HG02943 (cell line): Measurements from ENCODE around the gene SH3BP5.

ENCODE experiments used
- ATAC-seq: cut with Tn5 transposase; IDR thresholded peaks from one replicate; pipeline ENCODE4 v1.9.1; 2021; ENCODE audit warnings: mild to moderate bottlenecking, low read depth, moderate library complexity; ENCODE audit not compliant: unreplicated experiment

Gene SH3BP5

DNA sequence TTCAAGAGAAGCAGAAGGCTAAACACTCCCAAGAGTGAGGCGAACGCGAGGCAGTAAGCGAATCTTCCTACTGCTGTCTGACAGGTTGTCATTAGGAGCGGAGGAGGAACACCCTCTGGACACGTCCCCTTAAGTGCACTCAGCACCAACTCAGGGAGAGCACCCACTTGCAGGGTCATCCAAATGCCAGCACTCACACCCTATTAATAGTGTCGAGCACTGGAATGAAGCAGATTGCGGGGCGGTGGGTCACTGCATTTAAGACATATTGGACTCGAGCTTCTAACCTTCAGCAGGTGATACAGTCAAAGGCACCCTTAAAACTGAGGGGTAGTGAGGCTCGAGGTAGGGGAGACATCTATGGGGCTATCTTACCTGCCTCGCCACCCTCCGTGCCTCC, 28.7 kb downstream of the SH3BP5 start:
- ATAC-seq, result no peak

DNA sequence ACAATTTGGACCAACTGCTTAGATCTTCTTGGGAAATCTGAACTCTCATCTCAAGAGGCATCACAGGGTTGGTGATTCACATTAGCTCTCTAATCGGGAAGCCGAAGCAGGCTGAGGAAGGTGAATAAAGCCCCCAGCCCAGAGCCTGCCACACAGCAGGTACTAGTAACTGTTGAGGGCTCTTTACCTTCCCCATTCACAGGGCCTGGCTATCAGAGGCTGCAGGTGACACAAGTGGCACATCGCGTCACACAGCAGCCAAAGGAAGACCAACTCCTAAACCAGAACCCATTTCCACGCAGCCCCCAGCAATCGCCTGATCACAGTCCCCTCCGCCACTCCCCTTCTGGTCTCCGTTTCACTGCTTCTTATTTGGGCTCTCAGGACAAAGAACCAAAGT, 29.2 kb downstream of the SH3BP5 start:
- no peak for ATAC-seq

DNA sequence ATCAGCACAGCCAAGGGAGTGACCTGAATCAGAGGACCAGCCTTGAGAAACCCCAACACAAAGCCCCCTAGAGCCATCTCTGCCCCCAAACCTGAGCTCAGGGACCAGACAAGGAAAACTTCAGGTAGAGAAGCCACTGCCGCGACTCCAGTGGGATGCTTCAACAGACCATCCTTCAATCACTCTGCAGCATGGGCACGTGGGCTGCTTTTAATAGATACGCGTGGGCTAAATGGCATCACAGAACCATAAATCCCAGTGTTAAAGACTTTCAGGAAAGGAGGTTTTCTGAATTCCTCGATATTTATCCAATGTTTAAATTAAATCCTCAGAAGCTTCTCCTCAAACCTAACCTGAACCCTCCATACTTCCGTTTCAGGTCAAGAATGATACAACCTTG, 30.6 kb downstream of the SH3BP5 start:
- no peak for ATAC-seq

DNA sequence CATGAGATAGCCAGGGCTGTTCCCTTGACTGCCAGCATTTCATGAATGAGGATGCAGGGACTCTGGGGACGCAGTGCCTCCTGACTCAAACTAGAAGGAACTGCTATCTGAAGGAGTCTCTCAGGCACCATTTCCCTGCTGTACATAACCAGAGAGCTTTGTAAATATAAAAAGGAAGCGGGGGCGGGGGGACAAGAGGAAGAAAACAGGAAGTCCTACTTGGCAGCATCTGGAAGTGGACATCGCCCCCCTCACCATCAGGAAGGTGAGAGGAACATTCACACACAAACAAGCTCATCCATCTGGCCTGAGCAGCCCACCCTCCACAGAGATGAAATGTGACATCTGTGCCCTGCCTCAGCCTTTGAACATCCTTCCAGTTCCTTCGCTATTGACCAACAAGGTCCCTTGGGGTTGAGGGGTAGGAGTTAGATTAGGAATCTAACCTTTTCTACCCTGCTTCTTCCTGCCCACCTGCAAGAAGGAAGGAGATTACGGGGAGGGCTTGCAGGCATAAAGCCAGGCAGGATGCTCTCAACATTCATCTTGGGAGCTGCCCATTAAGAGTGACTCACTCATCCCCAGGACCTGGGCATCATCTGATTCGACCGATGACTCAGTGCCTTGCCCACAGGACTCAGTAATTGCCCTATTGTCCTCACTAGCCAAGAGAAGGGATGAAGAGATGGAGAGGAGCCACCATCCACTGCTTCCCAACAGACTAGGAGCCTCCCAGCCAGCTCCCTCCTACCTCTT, 31.9 kb downstream of the SH3BP5 start:
- ATAC-seq, result no peak

DNA sequence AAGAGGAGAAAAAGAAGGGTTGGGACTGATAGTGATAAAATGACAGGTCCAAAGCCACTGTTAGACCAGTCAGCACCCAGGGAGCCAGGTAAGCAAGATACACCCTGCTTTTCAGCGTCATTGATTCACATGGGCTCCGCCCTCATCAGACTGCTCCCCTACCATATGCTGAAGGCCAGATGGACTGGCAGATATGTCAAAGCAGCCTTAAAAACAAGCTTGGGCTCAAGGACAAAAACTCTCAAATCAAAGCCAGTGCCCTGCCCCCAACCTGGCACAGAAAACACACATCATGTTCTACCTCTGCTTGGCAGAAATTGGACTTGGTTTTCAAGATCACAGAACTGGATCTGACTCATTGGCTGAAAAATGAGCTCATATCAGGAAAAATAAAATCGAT, 33.4 kb downstream of the SH3BP5 start:
- ATAC-seq, result no peak

DNA sequence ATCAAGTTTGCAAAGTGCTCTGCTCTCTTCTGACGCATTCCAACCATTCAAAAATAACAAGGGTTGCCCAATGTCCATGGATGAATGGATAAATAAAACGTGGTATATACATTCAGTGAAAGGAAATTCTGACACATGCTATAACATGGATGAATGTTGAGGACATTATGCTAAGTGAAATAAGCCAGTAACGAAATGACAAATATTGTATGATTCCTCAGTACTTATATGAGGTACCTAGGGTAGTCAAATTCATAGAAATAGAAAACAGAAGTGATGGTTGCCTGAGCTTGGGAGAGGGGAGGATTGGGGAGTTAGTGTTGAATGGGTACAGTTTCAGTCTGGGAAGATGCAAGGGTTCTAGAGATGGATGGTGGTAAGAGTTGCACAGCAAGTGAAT, 33.9 kb downstream of the SH3BP5 start:
- ATAC-seq, result no peak

DNA sequence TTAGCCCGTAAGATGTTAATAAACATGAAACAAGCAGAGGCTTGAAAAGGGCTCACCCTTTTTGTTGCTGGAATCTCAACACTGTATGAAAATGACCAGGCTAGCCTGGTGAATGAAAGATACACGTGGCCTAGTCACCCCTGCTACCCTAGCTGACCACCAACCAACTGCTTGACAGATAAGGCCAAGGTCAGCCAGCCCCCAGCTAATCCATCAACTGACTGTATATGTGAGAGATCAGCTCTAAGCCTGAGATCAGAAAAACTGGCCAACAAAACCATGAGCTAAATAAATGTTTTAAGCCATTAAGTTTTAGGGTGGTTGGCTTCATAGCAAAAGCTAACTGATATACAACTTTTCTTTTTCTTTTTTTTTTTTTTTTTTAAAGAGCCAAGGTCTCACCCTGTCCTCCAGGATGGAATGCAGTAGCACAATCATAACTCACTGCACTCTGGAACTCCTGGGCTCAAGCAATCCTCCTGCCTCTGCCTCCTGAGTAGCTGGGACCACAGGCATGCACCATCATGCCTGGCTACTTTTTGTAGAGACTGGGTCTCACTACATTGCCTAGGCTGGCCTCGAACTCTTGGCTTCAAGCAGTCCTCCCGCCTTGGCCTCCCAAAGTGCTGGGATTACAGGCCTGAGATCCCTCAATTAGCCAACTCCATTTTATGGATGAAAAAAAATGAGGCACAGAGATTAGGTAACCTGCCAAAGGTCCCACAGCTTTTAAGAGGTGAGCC, 34.6 kb downstream of the SH3BP5 start:
- no peak for ATAC-seq

DNA sequence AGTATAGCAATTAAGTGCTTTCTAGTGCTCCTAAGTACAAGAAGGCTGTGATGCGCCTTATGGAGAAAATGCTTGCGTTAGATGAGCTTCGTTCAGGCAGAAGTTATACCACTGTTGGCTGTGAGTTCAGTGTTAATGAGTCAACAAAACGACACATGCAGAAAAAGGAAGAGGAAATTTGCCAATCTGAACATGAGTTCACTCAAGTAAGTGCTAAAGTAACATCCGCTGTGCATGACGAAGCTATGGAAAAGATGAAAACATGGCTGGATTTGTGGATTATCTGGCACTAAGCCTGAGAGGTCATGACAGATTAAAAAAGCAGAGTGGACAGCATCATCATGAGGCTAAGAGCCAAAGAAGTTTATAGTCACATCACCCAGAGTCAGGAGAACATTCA, 36.9 kb downstream of the SH3BP5 start:
- ATAC-seq, result no peak

DNA sequence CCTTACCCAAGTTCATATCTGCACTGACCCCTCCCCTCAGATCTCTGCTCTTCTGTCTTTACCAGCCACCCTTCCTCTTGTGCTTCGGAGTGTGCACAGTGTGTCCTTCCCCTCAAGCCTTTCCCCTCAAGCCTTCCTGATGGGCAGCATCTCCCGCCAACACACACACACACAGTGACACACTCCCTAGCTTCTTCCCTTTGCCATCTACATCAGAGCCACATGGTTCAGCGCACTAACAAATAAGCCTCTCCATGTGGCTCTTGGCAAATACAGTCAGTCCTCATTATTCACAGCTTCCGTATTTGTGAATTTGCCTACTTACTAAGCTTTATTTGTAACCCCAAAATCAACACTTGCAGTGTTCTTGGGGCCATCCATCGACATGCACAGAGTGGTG, 37.5 kb downstream of the SH3BP5 start:
- ATAC-seq, result no peak

DNA sequence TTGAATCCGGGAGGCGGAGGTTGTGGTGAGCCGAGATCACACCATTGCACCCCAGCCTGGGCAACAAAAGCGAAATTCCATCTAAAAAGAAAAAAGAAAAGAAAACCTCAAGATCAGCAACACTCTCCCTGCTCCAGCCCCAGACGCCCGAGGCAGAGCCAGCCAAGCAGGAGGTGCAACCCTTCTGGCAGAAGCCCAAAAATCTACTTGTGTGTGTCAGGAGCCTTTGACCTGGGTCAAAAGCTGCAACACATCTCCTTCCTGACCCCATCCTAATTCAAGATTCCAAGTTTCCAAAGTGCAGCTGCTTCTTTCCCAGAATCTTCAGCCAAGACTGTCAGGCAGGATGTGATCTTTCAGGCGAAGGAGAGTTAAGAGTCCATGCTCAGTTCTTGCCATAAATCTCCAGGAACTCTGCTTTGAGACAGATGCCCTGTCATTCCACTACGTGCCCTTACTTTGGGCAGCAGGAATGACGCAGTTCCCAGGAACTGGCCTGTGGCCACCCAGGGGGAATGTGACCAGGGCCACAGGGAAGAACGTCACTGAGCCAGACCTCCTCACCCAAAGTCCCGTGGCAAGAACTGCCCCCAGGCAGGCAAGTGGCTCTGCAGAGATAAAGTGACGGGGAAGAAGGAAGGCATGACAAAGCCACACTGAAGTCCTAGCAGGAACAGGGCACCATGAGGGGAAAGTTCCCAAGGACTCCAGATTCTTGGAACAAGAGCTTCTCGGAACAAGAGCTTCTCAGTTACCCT, 39.4 kb downstream of the SH3BP5 start:
- no peak for ATAC-seq

DNA sequence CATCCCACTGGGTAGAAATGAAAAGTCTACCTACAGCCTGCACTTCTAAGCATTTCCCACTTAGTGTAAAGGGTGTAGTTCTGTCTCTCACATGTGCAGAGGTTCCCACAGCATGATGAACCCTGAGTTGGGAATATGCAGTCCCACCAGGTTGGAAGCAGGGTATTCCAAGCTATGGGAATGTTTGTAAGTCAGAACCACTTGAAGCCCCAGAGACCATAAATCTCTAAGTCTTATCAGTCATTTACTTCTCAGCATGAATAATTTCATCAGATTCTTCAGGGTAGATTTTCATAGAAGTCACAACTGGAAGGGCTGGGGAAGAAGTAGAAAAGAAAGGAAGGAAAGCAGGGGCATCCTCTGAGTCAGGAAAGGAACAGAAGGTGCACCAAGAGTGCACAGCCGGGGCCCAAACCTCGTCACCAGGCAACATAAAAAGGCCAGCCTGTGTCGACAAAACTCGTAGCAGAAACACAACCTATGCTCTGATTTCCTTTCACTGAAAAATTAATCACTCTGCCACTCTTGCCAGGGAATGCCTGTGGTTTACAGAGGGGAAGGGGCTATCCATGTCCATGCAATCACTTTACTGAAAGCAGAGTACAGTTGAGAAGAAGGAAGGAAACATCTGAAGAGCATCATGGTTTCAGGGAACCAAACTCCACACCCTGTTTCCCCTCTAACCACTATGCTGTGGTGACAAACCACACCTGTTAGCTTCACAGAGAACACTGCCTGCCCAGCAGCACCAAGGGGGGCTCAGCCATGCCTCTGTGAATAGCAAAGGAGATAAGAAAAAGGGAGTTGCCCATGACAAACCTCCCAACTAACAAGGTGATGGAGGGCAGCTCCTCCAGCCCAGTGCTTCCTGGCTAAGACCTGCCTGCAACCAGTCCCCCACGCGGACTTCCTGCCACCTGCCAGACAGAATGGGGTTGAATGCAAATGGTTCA, 40.5 kb downstream of the SH3BP5 start:
- ATAC-seq, result peak; percentile 87

DNA sequence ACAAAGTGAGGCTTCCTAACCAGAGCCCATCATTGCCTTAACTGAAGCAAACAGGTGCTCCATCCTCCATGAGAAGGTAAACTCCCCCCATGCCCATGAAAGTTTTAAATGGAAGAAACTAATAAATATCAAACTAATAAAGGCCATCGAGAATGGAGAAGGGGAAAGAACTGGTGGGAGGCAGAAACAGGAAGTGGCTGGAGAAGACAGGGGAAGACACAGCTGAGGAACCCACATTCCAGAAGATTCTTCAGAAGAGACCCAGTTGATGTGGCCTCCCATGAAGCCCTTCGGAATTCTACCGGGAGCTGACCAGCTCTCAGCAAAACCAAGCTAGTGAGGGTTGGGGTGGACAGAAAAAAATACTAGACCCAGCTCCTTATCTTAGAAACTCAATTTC, 41.6 kb downstream of the SH3BP5 start:
- no peak for ATAC-seq

DNA sequence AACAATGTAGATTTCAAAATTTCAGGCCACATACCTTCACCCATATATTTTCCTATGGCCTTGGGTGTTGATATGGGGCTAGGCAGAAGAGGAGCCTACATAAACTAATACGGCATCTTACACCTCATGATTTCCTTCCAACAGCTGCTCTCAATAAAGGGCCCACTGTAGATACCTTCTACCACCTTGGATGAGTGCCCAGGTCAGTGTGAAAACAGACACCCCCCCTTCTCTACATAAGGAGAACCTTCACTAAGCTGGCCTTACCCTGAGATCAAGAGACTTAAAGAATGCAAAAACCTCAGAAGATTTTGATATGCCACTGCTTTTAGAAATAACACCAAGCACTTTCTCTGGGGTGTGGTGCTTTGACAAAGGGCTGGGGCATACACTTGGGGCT, 42.7 kb downstream of the SH3BP5 start:
- no peak for ATAC-seq

DNA sequence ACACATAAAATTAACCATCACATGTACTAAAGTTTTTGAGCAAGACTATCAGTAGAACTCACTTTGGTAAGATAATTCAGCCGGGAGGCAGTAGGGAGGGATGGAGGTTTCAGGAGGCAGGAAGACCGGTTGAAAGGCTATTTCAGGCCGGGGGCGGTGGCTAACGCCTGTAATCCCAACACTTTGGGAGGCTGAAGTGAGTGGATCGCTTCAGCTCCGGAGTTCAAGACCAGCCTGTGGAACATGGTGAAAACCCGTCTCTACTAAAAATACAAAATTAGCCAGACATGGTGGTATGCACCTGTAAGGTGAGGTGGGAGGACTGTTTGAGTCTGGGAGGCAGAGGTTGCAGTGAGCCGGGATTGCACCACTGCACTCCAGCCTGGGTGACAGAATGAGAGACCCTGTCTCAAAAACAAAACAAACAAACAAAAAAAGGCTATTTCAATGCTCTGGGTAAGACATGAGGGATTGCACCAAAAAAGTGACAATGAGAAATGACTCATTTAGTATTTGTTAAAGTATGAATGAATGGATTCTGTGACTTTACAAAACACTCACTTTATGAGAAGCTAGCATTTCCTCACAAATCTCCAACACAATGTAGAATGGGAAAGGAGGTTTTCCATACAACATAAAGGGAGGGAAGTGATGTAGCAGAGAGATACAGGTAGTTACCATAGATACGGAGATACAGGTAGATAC, 43.9 kb downstream of the SH3BP5 start:
- no peak for ATAC-seq

DNA sequence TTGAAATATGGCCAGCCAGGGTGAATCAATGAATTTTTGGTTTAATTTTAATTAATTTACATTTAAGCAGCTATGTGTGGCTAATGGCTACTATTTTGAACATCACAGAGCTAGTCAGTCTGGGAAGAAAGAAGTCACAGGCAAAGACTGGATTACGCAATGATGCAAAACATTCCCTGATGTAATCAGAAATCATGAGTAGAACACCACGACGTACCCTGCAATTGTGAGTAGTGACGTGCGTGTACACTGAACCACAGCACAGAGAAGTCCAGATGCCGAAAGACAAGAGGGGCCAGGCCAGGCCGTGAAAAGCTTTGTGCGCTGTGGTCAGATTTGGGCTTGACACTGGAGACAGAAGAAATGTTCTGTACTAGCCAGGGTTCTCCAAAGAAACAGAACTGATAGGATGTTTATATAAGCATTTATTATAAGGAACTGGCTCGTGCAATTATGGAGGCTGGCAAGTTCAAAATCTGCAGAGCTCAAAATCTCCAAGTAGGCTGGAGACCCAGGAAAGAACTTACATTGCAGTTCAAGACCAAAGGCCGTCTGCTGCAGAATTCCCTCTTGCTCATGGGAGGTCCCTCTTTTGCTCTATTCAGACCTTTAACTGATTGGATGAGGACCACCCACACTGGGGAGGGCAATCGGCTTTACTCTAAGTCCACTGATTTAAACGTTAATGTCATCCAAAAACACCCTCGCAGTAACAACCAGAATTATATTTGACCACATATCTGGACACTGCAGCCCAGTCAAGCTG, 44.6 kb downstream of the SH3BP5 start:
- no peak for ATAC-seq

DNA sequence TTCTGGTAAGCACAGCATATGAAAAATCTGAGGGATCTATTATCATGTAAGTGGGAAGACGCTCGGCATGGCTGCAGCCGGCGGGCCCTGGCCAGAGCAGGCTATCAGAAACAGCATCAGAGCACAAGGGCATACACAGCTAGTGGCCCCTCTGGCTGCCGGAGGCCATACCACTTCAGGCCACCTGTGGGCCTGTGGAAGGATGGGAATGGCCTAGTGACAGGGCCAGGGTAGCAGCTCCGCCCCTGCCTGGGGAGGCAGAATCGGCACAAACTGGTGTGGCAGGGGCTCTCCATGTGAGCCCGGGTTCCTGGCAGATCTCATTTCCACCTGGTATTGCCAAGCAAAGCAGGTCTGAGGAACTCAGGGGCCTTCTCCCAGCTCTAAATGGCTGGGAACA, 46.4 kb downstream of the SH3BP5 start:
- no peak for ATAC-seq

DNA sequence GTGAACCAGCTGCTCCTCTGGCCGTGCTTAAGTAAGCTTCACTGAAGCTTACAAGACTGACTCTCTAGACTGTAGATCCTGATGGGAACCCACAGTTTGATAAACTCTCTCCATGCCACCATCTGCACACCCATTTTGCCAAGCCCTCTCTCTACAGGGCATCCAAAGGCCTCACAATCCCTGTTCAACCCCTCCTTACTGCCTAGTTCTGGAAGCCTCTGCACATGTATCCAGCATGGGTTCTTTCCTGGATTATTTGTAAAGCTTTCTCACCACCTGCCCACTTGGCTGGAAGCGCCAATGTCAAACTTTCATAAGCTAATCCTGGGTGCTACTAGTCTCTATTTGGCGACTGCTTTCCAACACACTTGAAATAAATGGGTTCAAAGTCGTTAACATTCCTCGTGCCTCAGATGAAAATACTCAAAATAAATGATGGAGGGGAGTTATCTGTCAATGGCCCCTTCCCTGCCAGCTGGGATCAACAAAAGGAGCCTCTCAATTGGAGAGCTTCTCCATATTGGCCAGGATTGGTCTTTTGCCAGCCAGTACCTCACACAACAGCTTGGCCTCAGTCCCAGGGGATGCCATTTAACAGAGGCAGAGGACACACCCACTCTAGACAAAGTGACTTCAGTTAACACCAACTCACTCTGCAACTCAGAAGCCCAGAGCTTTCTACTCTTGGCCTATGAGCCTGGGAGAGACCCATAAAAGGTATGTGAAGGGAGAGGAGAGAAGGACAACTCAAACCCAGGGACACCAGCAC, 48.1 kb downstream of the SH3BP5 start:
- no peak for ATAC-seq

DNA sequence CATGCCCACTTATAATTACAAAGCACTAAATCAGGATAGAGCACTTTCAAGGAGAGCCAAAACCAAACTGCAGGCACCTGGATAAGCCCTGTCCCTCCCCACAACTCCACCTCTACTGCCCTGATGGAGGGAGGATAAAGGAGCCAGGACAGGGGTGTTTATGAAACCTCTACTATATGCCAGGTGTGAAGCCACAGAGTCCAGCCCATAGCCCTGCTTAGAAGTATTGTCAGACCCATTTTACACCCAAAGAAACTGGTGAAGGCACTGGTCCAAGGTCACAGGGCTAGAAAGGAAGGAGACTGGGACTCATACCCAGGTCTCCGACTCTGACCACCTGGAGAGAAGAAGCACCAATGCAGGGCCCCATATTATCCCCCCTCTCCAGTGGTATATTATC, 48.7 kb downstream of the SH3BP5 start:
- ATAC-seq, result no peak
